Stimulated activated memory B cell treated with anti-CD40 and anti-IgM and Interleukin-4, amounts not matched to agents 10 μg/mL and 1 μg/mL and 100 μg/mL, for 72 hours (primary cell): ENCODE data around the gene FBH1.

Source experiments
- ATAC-seq: fragments of 150-1000 bp; cut with Tn5 transposase; 2 replicates; pipeline ENCODE4 v1.10.0; 2021
- H3K27ac Mint-ChIP-seq: one replicate; pipeline ENCODE4 v1.8.0; 2022; ENCODE audit warnings: mild to moderate bottlenecking, mixed read lengths
- H3K27me3 Mint-ChIP-seq: one replicate; pipeline ENCODE4 v1.8.0; 2022; ENCODE audit warnings: mixed read lengths
- H3K36me3 Mint-ChIP-seq: one replicate; pipeline ENCODE4 v1.8.0; 2022; ENCODE audit warnings: mixed read lengths
- H3K4me1 Mint-ChIP-seq: one replicate; pipeline ENCODE4 v1.8.0; 2022; ENCODE audit warnings: mixed read lengths
- H3K4me3 Mint-ChIP-seq: one replicate; pipeline ENCODE4 v1.8.0; 2022; ENCODE audit warnings: mild to moderate bottlenecking, moderate library complexity, mixed read lengths
- H3K9me3 Mint-ChIP-seq: one replicate; pipeline ENCODE4 v1.8.0; 2022; ENCODE audit warnings: mixed read lengths

Gene FBH1

GRCh38 chr10:5977471-5978229 lies 87.6 kb downstream of the FBH1 start, which contains the start of gene IL15RA:
Gene IL15RA (minus strand): TSS chr10:5977543. CDS start chr10:5977492, 51 bp downstream.
- Mint-ChIP-seq H3K4me3 (peak within 1 kb of the TSS; percentile 85), H3K9me3 (no peaks in the 10 kb centered on the region), H3K4me1 (peaks cover 31% of the 10 kb centered on the region), H3K27ac (peak within 1 kb of the TSS; percentile 85), H3K27me3 (no peaks in the 10 kb centered on the region), H3K36me3 (no peaks in the 10 kb centered on the region)
- peak; percentile 83 for ATAC-seq

- Mint-ChIP-seq H3K27me3 (no peaks in the 10 kb centered on the region), H3K4me3 (peak overlapping the region; percentile 85), H3K4me1 (peaks cover 26% of the 10 kb centered on the region), H3K36me3 (no peaks in the 10 kb centered on the region), H3K9me3 (no peaks in the 10 kb centered on the region), H3K27ac (peak overlapping the region; percentile 85)
- no peak for ATAC-seq
Observed at GRCh38 chr10:5978230-5978489, 88.1 kb downstream of the FBH1 start.

- Mint-ChIP-seq H3K4me3 (no peak overlapping the region), H3K9me3 (no peaks in the 10 kb centered on the region), H3K36me3 (no peaks in the 10 kb centered on the region), H3K27me3 (no peaks in the 10 kb centered on the region), H3K4me1 (peaks cover 5% of the 10 kb centered on the region), H3K27ac (no peak overlapping the region)
- no peak for ATAC-seq
Observed at GRCh38 chr10:5981529-5981928, 91.5 kb downstream of the FBH1 start.

- Mint-ChIP-seq H3K4me1 (peaks cover 11% of the 10 kb centered on the region), H3K36me3 (no peaks in the 10 kb centered on the region), H3K4me3 (no peak overlapping the region), H3K27me3 (no peaks in the 10 kb centered on the region), H3K9me3 (no peaks in the 10 kb centered on the region), H3K27ac (no peak overlapping the region)
- ATAC-seq: no peak
Observed at GRCh38 chr10:5983774-5984173, 93.7 kb downstream of the FBH1 start.

GRCh38 chr10:5985029-5985428 lies 95.0 kb downstream of the FBH1 start:
- Mint-ChIP-seq H3K27ac (no peak overlapping the region), H3K4me3 (no peak overlapping the region), H3K36me3 (no peaks in the 10 kb centered on the region), H3K9me3 (no peaks in the 10 kb centered on the region), H3K27me3 (no peaks in the 10 kb centered on the region), H3K4me1 (peaks cover 11% of the 10 kb centered on the region)
- ATAC-seq: no peak
